Mesothelial cell of epicardium (in vitro differentiated cells): ENCODE data around the gene NKX2-3. TPM values are rescaled to one million over a fixed set of nuclear protein-coding genes. Genes with fewer than 3 reads are reported as not detected.
A peak's percentile ranks its signal among the peaks of the same experiment; 100 is the strongest.

Source experiments
- DNase-seq, 2 experiments: peaks; one replicate each; pipeline ENCODE4 v3.0.0; 2021; ENCODE audit warnings: low spot score in 2 of 2; ENCODE audit not compliant: unreplicated experiment in 2 of 2
- H3K27ac Mint-ChIP-seq: 2 replicates; pipeline ENCODE4 v1.8.0; 2021; ENCODE audit warnings: mixed read lengths
- H3K27me3 Mint-ChIP-seq: 2 replicates; pipeline ENCODE4 v1.8.0; 2021; ENCODE audit warnings: low read depth, mixed read lengths
- H3K36me3 Mint-ChIP-seq: 2 replicates; pipeline ENCODE4 v1.8.0; 2021; ENCODE audit warnings: mixed read lengths
- H3K4me1 Mint-ChIP-seq: 2 replicates; pipeline ENCODE4 v1.8.0; 2021; ENCODE audit warnings: mixed read lengths
- H3K4me3 Mint-ChIP-seq: 2 replicates; pipeline ENCODE4 v1.8.0; 2021; ENCODE audit warnings: mild to moderate bottlenecking, moderate library complexity, mixed read lengths
- H3K9me3 Mint-ChIP-seq: 2 replicates; pipeline ENCODE4 v1.8.0; 2021; ENCODE audit warnings: mixed read lengths
- CTCF ChIP-seq: fragments of 200-600 bp; sonication (generic); IDR thresholded peaks from one replicate; pipeline ENCODE4 v1.5.0; 2021; ENCODE audit warnings: antibody characterized with exemption; ENCODE audit not compliant: unreplicated experiment
- total RNA-seq: library from RNA; stranded (reverse); gene quantifications from 3 replicates; pipeline ENCODE4 v1.2.1, GENCODE V29; 2021

Gene NKX2-3
- total RNA-seq, 1 donor from 2014 or later, result not detected

- Mint-ChIP-seq H3K4me1 (peaks cover 19% of the 10 kb centered on the region), H3K27me3 (peaks cover 97% of the 10 kb centered on the region), H3K4me3 (no peak overlapping the region), H3K36me3 (no peaks in the 10 kb centered on the region), H3K9me3 (no peaks in the 10 kb centered on the region), H3K27ac (no peak overlapping the region)
- no peak for DNase-seq
- TF ChIP-seq CTCF, result no peak
Observed at GRCh38 chr10:99533496-99534449, 1.0 kb downstream of the NKX2-3 start.

GRCh38 chr10:99534450-99534938, 1.8 kb downstream of the NKX2-3 start:
- no peak for TF ChIP-seq CTCF
- Mint-ChIP-seq H3K27ac (no peak overlapping the region), H3K9me3 (no peaks in the 10 kb centered on the region), H3K4me3 (no peak overlapping the region), H3K36me3 (no peaks in the 10 kb centered on the region), H3K27me3 (peaks cover 97% of the 10 kb centered on the region), H3K4me1 (peaks cover 19% of the 10 kb centered on the region)
- DNase-seq, result no peak

- H3K36me3 Mint-ChIP-seq, result no peaks in the 10 kb centered on the region
- peaks cover 19% of the 10 kb centered on the region for H3K4me1 Mint-ChIP-seq
- H3K9me3 Mint-ChIP-seq, result no peaks in the 10 kb centered on the region
- no peak for DNase-seq
- no peak overlapping the region for H3K27ac Mint-ChIP-seq
- peaks cover 97% of the 10 kb centered on the region for H3K27me3 Mint-ChIP-seq
- no peak for TF ChIP-seq CTCF
- H3K4me3 Mint-ChIP-seq, result peak overlapping the region; percentile 46
Observed at GRCh38 chr10:99534939-99535763, 2.4 kb downstream of the NKX2-3 start.

GRCh38 chr10:99535764-99536337, 3.1 kb downstream of the NKX2-3 start:
- Mint-ChIP-seq H3K36me3 (no peaks in the 10 kb centered on the region), H3K27ac (no peak overlapping the region), H3K9me3 (no peaks in the 10 kb centered on the region), H3K4me3 (peak overlapping the region; percentile 13), H3K4me1 (peaks cover 16% of the 10 kb centered on the region), H3K27me3 (peaks cover 97% of the 10 kb centered on the region)
- DNase-seq, result no peak
- no peak for TF ChIP-seq CTCF

GRCh38 chr10:99536338-99537085, 3.8 kb downstream of the NKX2-3 start:
- peak overlapping the region; percentile 52 for H3K4me3 Mint-ChIP-seq
- DNase-seq, result no peak
- TF ChIP-seq CTCF, result no peak
- H3K36me3 Mint-ChIP-seq, result no peaks in the 10 kb centered on the region
- H3K4me1 Mint-ChIP-seq, result peaks cover 13% of the 10 kb centered on the region
- peaks cover 97% of the 10 kb centered on the region for H3K27me3 Mint-ChIP-seq
- no peak overlapping the region for H3K27ac Mint-ChIP-seq
- no peaks in the 10 kb centered on the region for H3K9me3 Mint-ChIP-seq
